Loucy (cell line): ENCODE data around the gene FCGBP.

ENCODE experiments used
- EZH2phosphoT487 ChIP-seq: fragments of 200-600 bp; IDR thresholded peaks from 2 replicates; pipeline ENCODE4 v1.6.1; 2018; ENCODE audit warnings: antibody characterized with exemption, mild to moderate bottlenecking, moderate library complexity, borderline replicate concordance
- TF ChIP-seq, protein P1 (sequence below): fragments of 200-600 bp; sonication (generic); conservative IDR thresholded peaks from 2 replicates; pipeline ENCODE4 v1.5.1; 2014; ENCODE audit warnings: mild to moderate bottlenecking, antibody characterized with exemption, low read length

DNA sequence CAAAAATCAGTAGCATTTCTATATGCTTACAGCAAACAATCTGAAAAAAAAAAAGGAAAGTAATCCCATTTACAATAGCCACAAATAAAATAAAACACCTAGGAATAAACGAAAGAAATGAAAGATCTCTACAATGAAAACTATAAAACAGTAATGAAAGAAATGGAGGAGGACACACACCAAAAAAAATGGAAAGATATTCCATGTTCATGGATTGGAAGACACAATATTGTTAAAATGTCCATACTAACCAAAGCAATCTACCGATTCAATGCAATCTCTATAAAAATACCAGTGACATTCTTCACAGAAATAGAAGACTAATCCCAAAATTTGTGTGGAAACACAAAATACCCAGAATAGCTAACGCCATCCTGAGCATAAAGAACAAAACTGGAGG is 4.7 kb downstream of the FCGBP start:
- TF ChIP-seq, protein P1, sequence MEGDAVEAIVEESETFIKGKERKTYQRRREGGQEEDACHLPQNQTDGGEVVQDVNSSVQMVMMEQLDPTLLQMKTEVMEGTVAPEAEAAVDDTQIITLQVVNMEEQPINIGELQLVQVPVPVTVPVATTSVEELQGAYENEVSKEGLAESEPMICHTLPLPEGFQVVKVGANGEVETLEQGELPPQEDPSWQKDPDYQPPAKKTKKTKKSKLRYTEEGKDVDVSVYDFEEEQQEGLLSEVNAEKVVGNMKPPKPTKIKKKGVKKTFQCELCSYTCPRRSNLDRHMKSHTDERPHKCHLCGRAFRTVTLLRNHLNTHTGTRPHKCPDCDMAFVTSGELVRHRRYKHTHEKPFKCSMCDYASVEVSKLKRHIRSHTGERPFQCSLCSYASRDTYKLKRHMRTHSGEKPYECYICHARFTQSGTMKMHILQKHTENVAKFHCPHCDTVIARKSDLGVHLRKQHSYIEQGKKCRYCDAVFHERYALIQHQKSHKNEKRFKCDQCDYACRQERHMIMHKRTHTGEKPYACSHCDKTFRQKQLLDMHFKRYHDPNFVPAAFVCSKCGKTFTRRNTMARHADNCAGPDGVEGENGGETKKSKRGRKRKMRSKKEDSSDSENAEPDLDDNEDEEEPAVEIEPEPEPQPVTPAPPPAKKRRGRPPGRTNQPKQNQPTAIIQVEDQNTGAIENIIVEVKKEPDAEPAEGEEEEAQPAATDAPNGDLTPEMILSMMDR, result no peak
- TF ChIP-seq EZH2phosphoT487, result no peak
